Hepatocyte (in vitro differentiated cells): ENCODE measurements around the gene TMEM196. TPM values are rescaled to one million over a fixed set of nuclear protein-coding genes. Genes with fewer than 3 reads are reported as not detected.

Experiments
- DNase-seq: peaks from one replicate; pipeline ENCODE4 v3.0.0-alpha.2; 2016; ENCODE audit warnings: low spot score
- H2AFZ ChIP-seq: fragments of 200-600 bp; sonication (generic); 2 replicates; pipeline ENCODE4 v1.6.0; 2016; ENCODE audit warnings: antibody characterized with exemption, mild to moderate bottlenecking
- H3K27ac ChIP-seq: fragments of 200-600 bp; sonication (generic); 2 replicates; pipeline ENCODE4 v1.5.1; 2016; ENCODE audit warnings: mild to moderate bottlenecking
- H3K27me3 ChIP-seq: fragments of 200-600 bp; sonication (generic); 2 replicates; pipeline ENCODE4 v1.6.1; 2016
- H3K36me3 ChIP-seq: fragments of 200-600 bp; sonication (generic); replicated peaks from 2 replicates; pipeline ENCODE4 v1.5.1; 2016; ENCODE audit warnings: low read depth; ENCODE audit not compliant: insufficient read depth
- H3K4me1 ChIP-seq: fragments of 200-600 bp; sonication (generic); 2 replicates; pipeline ENCODE4 v1.5.1; 2016; ENCODE audit warnings: mild to moderate bottlenecking, moderate library complexity; ENCODE audit not compliant: insufficient read depth
- H3K4me2 ChIP-seq: fragments of 200-600 bp; sonication (generic); 2 replicates; pipeline ENCODE4 v1.6.0; 2016
- H3K4me3 ChIP-seq: fragments of 200-600 bp; sonication (generic); 2 replicates; pipeline ENCODE4 v1.5.1; 2016; ENCODE audit warnings: mild to moderate bottlenecking
- H3K79me2 ChIP-seq: fragments of 200-600 bp; sonication (generic); 2 replicates; pipeline ENCODE4 v1.6.0; 2017; ENCODE audit warnings: mild to moderate bottlenecking
- H3K9me2 ChIP-seq: fragments of 200-600 bp; sonication (generic); replicated peaks from 2 replicates; pipeline ENCODE4 v1.6.0; 2017; ENCODE audit warnings: mild to moderate bottlenecking; ENCODE audit not compliant: insufficient read depth
- H3K9me3 ChIP-seq: fragments of 200-600 bp; sonication (generic); 2 replicates; pipeline ENCODE4 v1.5.1; 2016; ENCODE audit warnings: low read depth, mild to moderate bottlenecking
- H4K20me1 ChIP-seq: fragments of 200-600 bp; sonication (generic); 2 replicates; pipeline ENCODE4 v1.6.0; 2016; ENCODE audit warnings: mild to moderate bottlenecking; ENCODE audit not compliant: insufficient read depth, poor library complexity, severe bottlenecking
- CTCF ChIP-seq: fragments of 200-600 bp; sonication (generic); IDR thresholded peaks from 2 replicates; pipeline ENCODE4 v1.5.1; 2016; ENCODE audit warnings: antibody characterized with exemption, mild to moderate bottlenecking; ENCODE audit not compliant: poor library complexity
- EZH2 ChIP-seq: fragments of 200-600 bp; sonication (generic); IDR thresholded peaks from 2 replicates; pipeline ENCODE4 v1.6.1; 2016; ENCODE audit warnings: antibody characterized with exemption, mild to moderate bottlenecking, borderline replicate concordance
- EZH2phosphoT487 ChIP-seq: fragments of 200-600 bp; sonication (generic); IDR thresholded peaks from one replicate; pipeline ENCODE4 v1.6.1; 2018; ENCODE audit warnings: antibody characterized with exemption, mild to moderate bottlenecking, low read depth, moderate library complexity; ENCODE audit not compliant: unreplicated experiment, severe bottlenecking
- WGBS: methylation state at CpG from one replicate; pipeline ENCODE4 v1.1.6; 2016; ENCODE audit warnings: low lambda C conversion rate; ENCODE audit errors: missing lambda C conversion rate; 5-methylcytosine and 5-hydroxymethylcytosine counted together
- polyA plus RNA-seq: library from polyadenylated mRNA; unstranded; fragments of >200 nt; fragmentation: Nextera tagmentation; extraction: Ambion mirVana; gene quantifications from 2 replicates; pipeline ENCODE4 v1.2.1, GENCODE V29; 2016
- total RNA-seq: library from RNA; depleted of rRNA; stranded (reverse); fragments of >200 nt; gene quantifications from 2 replicates; pipeline ENCODE4 v1.2.3, GENCODE V29; 2014

Gene TMEM196
- total and polyA plus RNA-seq, 2 experiments from 2014 or later: 0.17 TPM; not detected in 1

GRCh38 chr7:19814776-19815175, 41.4 kb upstream of the TMEM196 start:
- Histone ChIP-seq H2AFZ (no peak overlapping the region), H3K27ac (no peak overlapping the region), H3K79me2 (no peaks in the 10 kb centered on the region), H3K36me3 (no peaks in the 10 kb centered on the region), H4K20me1 (no peaks in the 10 kb centered on the region), H3K4me1 (no peaks in the 10 kb centered on the region), H3K4me2 (no peak overlapping the region), H3K9me3 (no peaks in the 10 kb centered on the region), H3K4me3 (no peak overlapping the region), H3K27me3 (no peaks in the 10 kb centered on the region), H3K9me2 (no peaks in the 10 kb centered on the region)
- no peak for DNase-seq
- WGBS: 82% methylated on average over 2 of the region's 2 CpGs
- TF ChIP-seq EZH2phosphoT487 (no peak), EZH2 (no peak), CTCF (no peak)

- Histone ChIP-seq H3K9me3 (no peaks in the 10 kb centered on the region), H3K79me2 (no peaks in the 10 kb centered on the region), H4K20me1 (no peaks in the 10 kb centered on the region), H3K27ac (no peak overlapping the region), H3K36me3 (no peaks in the 10 kb centered on the region), H3K4me2 (no peak overlapping the region), H3K27me3 (no peaks in the 10 kb centered on the region), H2AFZ (no peak overlapping the region), H3K4me3 (no peak overlapping the region), H3K9me2 (no peaks in the 10 kb centered on the region), H3K4me1 (no peaks in the 10 kb centered on the region)
- TF ChIP-seq EZH2: no peak
- no peak for TF ChIP-seq CTCF
- TF ChIP-seq EZH2phosphoT487: no peak
- no peak for DNase-seq
- WGBS: 42% methylated on average over 1 of the region's 1 CpG
These were observed 38.0 kb upstream of the TMEM196 start for GRCh38 chr7:19811386-19811785.

GRCh38 chr7:19798986-19799385, 25.6 kb upstream of the TMEM196 start:
- TF ChIP-seq EZH2phosphoT487 (no peak), CTCF (no peak), EZH2 (no peak)
- H3K36me3 ChIP-seq: no peaks in the 10 kb centered on the region
- H2AFZ ChIP-seq: no peak overlapping the region
- no peak for DNase-seq
- no peak overlapping the region for H3K4me2 ChIP-seq
- WGBS: 66% methylated on average over 3 of the region's 3 CpGs
- H3K4me1 ChIP-seq: no peaks in the 10 kb centered on the region
- H3K4me3 ChIP-seq: no peak overlapping the region
- no peaks in the 10 kb centered on the region for H3K79me2 ChIP-seq
- no peaks in the 10 kb centered on the region for H4K20me1 ChIP-seq
- H3K27ac ChIP-seq: no peak overlapping the region
- H3K27me3 ChIP-seq: no peaks in the 10 kb centered on the region
- no peaks in the 10 kb centered on the region for H3K9me2 ChIP-seq
- H3K9me3 ChIP-seq: no peaks in the 10 kb centered on the region

DNA sequence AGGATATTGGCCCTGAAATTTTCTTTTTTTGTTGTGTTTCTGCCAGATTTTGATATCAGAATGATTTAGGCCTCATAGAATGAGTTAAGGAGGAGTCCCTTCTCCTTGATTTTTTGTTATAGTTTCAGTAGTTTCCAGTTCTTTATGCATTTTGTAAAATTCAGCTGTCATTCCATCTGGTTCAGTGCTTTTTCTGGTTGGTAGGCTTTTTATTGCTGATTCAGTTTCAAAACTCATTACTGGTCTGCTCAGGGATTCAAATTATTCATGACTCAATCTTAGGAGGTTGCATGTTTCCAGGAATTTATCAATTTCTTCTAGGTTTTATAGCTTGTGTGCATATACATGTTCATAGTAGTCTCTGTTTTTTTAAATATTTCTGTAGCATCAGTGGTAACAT, 10.1 kb upstream of the TMEM196 start:
- TF ChIP-seq EZH2 (no peak), EZH2phosphoT487 (no peak), CTCF (no peak)
- no peak overlapping the region for H2AFZ ChIP-seq
- H3K79me2 ChIP-seq: no peaks in the 10 kb centered on the region
- no peak overlapping the region for H3K4me2 ChIP-seq
- no peaks in the 10 kb centered on the region for H3K9me2 ChIP-seq
- H3K4me3 ChIP-seq: no peak overlapping the region
- no peak for DNase-seq
- H3K27me3 ChIP-seq: no peaks in the 10 kb centered on the region
- no peaks in the 10 kb centered on the region for H3K4me1 ChIP-seq
- no peak overlapping the region for H3K27ac ChIP-seq
- H4K20me1 ChIP-seq: no peaks in the 10 kb centered on the region
- H3K36me3 ChIP-seq: no peaks in the 10 kb centered on the region
- no peaks in the 10 kb centered on the region for H3K9me3 ChIP-seq
